Endothelial cell of umbilical vein (primary cell): ENCODE measurements around the gene KCNJ18. TPM values are rescaled to one million over a fixed set of nuclear protein-coding genes. Genes with fewer than 3 reads are reported as not detected.
"Not testable (repeated sequence)": the region's sequence is repeated elsewhere in the genome, so short reads cannot be mapped to it uniquely, and the experiment has no call there.

Experiments
- BruUV-seq: library from RNA; stranded (reverse); fragments of 400-500 nt; replicated peaks from 2 replicates; lab custom pipeline; 2021; lab: Mats Ljungman, UMichigan
- CTCF ChIA-PET: fragments of 300-600, 350-600 bp; sonication (Branson Sonifier 250); formaldehyde crosslinking; loops from one replicate; lab custom pipeline; 2021; ENCODE audit warnings: antibody characterized with exemption, inconsistent platforms; lab: Charles Lee
- POLR2A ChIA-PET: fragments of 300-600, 350-600 bp; sonication (Branson Sonifier 250); formaldehyde crosslinking; loops from one replicate; lab custom pipeline; 2021; ENCODE audit warnings: antibody characterized with exemption, inconsistent platforms; lab: Charles Lee
- DNase-seq: peaks from one replicate; pipeline ENCODE4 v3.0.0-alpha.2; 2011; ENCODE audit warnings: low read depth, low spot score
- FAIRE-seq: peaks from 2 replicates; lab custom pipeline; 2011; peaks lifted over from hg19 to GRCh38; lab: Jason Lieb, UNC
- H2AFZ ChIP-seq: 2 replicates; pipeline ENCODE4 v1.6.0; 2012; ENCODE audit warnings: low read depth, low read length, control low read depth, inconsistent platforms
- H3K27ac ChIP-seq: 2 replicates; pipeline ENCODE4 v1.5.1; 2011; ENCODE audit warnings: low read depth, mild to moderate bottlenecking, control low read depth, low read length, moderate library complexity; ENCODE audit not compliant: insufficient read depth
- H3K27me3 ChIP-seq, 2 experiments: 2 replicates each; pipeline versions ENCODE4 v1.6.0 to v1.6.1; 2011; ENCODE audit warnings: low read length in 2 of 2, mixed read lengths in 1 of 2; ENCODE audit not compliant: control insufficient read depth in 2 of 2, insufficient read depth in 2 of 2
- H3K36me3 ChIP-seq, 2 experiments: 2 replicates in 1 of 2; 3 replicates in 1 of 2; pipeline ENCODE4 v1.5.1; 2011; ENCODE audit warnings: low read length in 2 of 2, mild to moderate bottlenecking in 1 of 2, moderate library complexity in 1 of 2; ENCODE audit not compliant: control insufficient read depth in 2 of 2, insufficient read depth in 2 of 2; ENCODE audit errors: extremely low read depth in 1 of 2
- H3K4me1 ChIP-seq: 3 replicates; pipeline ENCODE4 v1.5.1; 2011; ENCODE audit warnings: mild to moderate bottlenecking, low read length; ENCODE audit not compliant: control insufficient read depth, insufficient read depth; ENCODE audit errors: extremely low read depth
- H3K4me2 ChIP-seq: 2 replicates; pipeline ENCODE4 v1.6.1; 2011; ENCODE audit warnings: low read length, control low read depth, mixed read lengths; ENCODE audit not compliant: insufficient read depth
- H3K4me3 ChIP-seq, 3 experiments: fragments of 200-600 bp in 1 of 3; sonication (generic), shearing (Covaris generic) in 1 of 3; replicated peaks in 1 of 3; 2 replicates each; pipeline ENCODE4 v1.5.1; 2011 to 2016; ENCODE audit warnings: control low read depth in 3 of 3, low read length in 3 of 3, mild to moderate bottlenecking in 2 of 3, inconsistent platforms in 1 of 3, low read depth in 1 of 3, moderate library complexity in 1 of 3; ENCODE audit not compliant: insufficient read depth in 1 of 3
- H3K79me2 ChIP-seq: 2 replicates; pipeline ENCODE4 v1.6.0; 2012; ENCODE audit warnings: low read length, inconsistent platforms; ENCODE audit not compliant: control insufficient read depth, insufficient read depth
- H3K9ac ChIP-seq: replicated peaks from 2 replicates; pipeline ENCODE3; 2011; ENCODE audit warnings: low read length, control low read depth; ENCODE audit not compliant: insufficient read depth; ENCODE audit errors: extremely low read depth
- H3K9me1 ChIP-seq: replicated peaks from 3 replicates; pipeline ENCODE4 v1.6.0; 2011; ENCODE audit warnings: mild to moderate bottlenecking, low read length; ENCODE audit not compliant: control insufficient read depth, insufficient read depth; ENCODE audit errors: extremely low read depth
- H3K9me3 ChIP-seq: replicated peaks from 2 replicates; pipeline ENCODE4 v1.5.1; 2012; ENCODE audit warnings: low read length, inconsistent platforms; ENCODE audit not compliant: control insufficient read depth, insufficient read depth
- H4K20me1 ChIP-seq: replicated peaks from 2 replicates; pipeline ENCODE3; 2011; ENCODE audit warnings: mild to moderate bottlenecking, low read length; ENCODE audit not compliant: control insufficient read depth, insufficient read depth; ENCODE audit errors: extremely low read depth
- dilution Hi-C: fragments of 300-500 bp; cut with MboI; formaldehyde crosslinking; loops from one replicate; pipeline ENCODE4 v1.15.0; 2019; ENCODE audit warnings: low sequenced_read_pairs; ENCODE audit not compliant: extremely low pct_ligation_motif_present
- intact Hi-C: fragments of 100-400 bp; cut with micrococcal nuclease; formaldehyde crosslinking; loops from one replicate; pipeline ENCODE4 v1.10.0; 2022
- polyA plus RNA-seq, 4 experiments: library from polyadenylated mRNA; depleted of rRNA in 3 of 4; stranded (reverse) in 3 of 4; unstranded in 1 of 4; fragments of >200 nt; gene quantifications; 2 replicates each; pipeline versions ENCODE4 v1.2.1 to v1.2.3, GENCODE V29; 2011 to 2012; ENCODE audit warnings: missing spikeins in 1 of 4
- total RNA-seq: library from RNA; stranded (reverse); gene quantifications from 2 replicates; pipeline ENCODE4 v1.2.3, GENCODE V29; 2021

KCNJ18 gene
- total and polyA plus RNA-seq, 2 donors (not counting 3 experiments of a cell fraction or from before 2014, with no cell fraction given), result not detected

DNA sequence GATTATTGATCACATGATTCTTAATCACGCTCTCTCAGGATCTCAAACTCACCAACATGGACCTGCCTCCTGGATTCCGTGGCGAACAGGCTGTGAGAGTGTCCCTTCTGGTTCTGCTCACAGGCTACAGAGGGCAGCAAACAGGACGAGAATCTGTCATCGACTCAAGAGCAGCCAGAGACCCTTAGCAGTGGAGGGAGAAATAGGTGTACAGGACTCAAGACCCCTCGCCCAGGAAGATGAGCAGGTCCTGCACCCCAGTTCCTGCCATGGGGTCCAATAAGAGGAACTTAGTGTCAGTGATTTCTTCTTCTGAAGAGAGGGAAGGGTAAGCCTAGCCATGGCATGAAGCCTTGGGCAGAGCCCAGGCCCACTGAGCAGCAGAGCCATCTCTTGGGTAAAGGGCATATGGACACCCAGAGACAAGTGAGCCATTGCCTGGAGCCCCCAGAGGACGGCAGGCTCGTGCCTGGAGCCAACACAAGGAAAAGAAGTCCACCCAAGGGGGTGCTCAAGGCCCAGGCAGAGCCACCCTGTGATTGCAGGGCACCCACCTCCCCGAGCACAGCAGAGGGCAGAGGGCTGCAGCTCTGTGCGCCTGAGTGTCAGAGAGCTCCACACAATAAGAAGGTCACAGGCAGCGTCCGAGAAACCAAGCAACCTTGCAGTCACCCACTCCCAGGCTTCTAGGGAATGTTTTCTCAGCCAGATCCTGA is 27.3 kb downstream of the KCNJ18 start:
- H3K79me2 ChIP-seq, H3K4me2 ChIP-seq, BruUV-seq, FAIRE-seq, intact Hi-C loops, H3K27me3 ChIP-seq, H4K20me1 ChIP-seq, H3K4me1 ChIP-seq, dilution Hi-C loops, H3K4me3 ChIP-seq, POLR2A ChIA-PET, H2AFZ ChIP-seq, H3K9ac ChIP-seq, H3K36me3 ChIP-seq, H3K9me3 ChIP-seq, DNase-seq, H3K27ac ChIP-seq, H3K9me1 ChIP-seq, CTCF ChIA-PET: not testable (repeated sequence)

DNA sequence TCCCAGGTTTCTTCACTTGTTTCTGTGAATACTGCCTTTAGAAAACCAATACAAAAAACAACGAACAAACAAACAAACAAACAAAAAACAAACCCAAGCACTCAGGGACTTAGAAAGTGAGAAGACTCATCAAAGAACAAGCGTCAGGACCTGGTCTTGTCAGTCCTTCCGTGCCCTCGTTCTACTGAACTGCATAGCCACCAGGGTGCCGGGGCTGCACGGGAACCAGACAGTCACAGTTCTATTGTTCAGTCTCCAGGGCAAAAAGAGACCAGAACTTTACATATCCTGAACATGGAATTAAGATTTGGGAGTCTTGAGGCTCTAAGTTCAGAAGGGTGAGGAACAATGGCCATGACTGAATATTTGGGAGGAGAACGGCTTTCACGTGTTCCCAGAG is 28.2 kb downstream of the KCNJ18 start:
- POLR2A ChIA-PET, H2AFZ ChIP-seq, CTCF ChIA-PET, H3K27ac ChIP-seq, DNase-seq, BruUV-seq, H3K4me3 ChIP-seq, intact Hi-C loops, H3K9me3 ChIP-seq, FAIRE-seq, H3K27me3 ChIP-seq, H4K20me1 ChIP-seq, dilution Hi-C loops, H3K4me1 ChIP-seq, H3K79me2 ChIP-seq, H3K4me2 ChIP-seq, H3K9me1 ChIP-seq, H3K36me3 ChIP-seq, H3K9ac ChIP-seq: not testable (repeated sequence)

DNA sequence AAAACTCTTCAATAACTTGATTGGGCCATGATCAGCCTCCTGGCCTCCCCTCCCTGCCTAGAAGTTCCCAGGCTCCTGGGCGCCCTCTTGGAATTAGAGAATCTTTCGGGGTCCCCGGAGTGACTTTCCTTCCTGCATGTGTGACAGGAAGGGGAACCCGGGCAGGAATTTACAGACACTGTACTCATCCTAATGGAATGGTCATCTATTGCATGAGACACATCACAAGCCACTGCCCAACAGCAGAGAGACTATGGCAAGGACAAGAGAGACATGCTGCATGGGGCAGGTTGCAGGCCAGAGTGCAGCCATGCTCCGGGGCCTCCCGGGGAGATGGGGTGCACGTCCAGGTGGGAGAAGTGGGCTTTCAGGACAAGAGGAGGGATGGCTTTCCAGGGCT is 29.9 kb downstream of the KCNJ18 start:
- H3K4me3 ChIP-seq, FAIRE-seq, POLR2A ChIA-PET, H3K4me2 ChIP-seq, H3K9ac ChIP-seq, DNase-seq, H2AFZ ChIP-seq, H4K20me1 ChIP-seq, H3K79me2 ChIP-seq, H3K27me3 ChIP-seq, H3K27ac ChIP-seq, dilution Hi-C loops, H3K4me1 ChIP-seq, CTCF ChIA-PET, BruUV-seq, H3K9me1 ChIP-seq, H3K36me3 ChIP-seq, H3K9me3 ChIP-seq, intact Hi-C loops: not testable (repeated sequence)

DNA sequence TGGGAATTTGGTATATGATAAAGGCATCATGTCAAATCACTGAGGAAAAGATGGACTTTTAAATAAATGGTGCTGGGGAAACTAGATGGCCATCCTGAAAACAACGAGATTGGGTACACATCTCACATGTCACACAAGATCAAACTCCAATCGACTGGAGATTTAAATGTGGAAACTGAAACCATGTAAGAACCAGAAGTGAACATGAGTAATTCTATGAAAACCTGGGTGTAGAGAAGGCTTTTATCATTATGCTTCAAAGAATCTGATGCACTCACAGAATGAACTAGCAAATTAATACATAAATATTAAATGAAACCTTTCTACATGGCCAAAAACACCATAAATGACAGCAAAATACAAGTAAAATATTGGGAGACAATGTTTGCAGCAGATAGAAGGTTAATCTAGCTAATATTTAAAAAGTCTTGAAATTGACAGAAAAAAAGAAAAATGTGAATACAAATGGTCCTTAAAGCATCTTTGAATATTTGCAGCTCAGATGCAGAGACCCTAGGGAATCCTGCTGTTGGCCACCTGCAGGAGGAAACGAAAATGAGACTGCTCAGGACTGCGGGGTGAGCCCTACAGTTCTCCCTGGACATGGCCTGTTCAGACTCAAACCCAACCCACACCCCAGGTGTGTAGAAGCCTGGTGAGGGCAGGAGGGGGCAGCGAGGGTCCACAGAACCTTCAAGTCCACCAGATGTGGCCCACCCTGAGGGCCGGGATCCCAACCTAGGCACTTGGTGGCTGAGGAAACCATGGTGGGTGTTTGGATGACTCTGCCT is 32.1 kb downstream of the KCNJ18 start:
- H3K4me3 ChIP-seq, H4K20me1 ChIP-seq, POLR2A ChIA-PET, BruUV-seq, intact Hi-C loops, CTCF ChIA-PET, H3K36me3 ChIP-seq, H3K4me1 ChIP-seq, H3K9ac ChIP-seq, H3K79me2 ChIP-seq, H3K9me1 ChIP-seq, dilution Hi-C loops, H3K9me3 ChIP-seq, H2AFZ ChIP-seq, H3K27me3 ChIP-seq, H3K4me2 ChIP-seq, H3K27ac ChIP-seq, FAIRE-seq, DNase-seq: not testable (repeated sequence)
